GDM1 (cell line): Measurements from ENCODE around the gene SPOCK1.

Source experiments
- DNase-seq: peaks from one replicate; lab custom pipeline; 2025; lab: John Stamatoyannopoulos, UW

Gene SPOCK1

GRCh38 chr5:137292461-137293027, 206.6 kb downstream of the SPOCK1 start:
- DNase-seq, result no peak

DNA sequence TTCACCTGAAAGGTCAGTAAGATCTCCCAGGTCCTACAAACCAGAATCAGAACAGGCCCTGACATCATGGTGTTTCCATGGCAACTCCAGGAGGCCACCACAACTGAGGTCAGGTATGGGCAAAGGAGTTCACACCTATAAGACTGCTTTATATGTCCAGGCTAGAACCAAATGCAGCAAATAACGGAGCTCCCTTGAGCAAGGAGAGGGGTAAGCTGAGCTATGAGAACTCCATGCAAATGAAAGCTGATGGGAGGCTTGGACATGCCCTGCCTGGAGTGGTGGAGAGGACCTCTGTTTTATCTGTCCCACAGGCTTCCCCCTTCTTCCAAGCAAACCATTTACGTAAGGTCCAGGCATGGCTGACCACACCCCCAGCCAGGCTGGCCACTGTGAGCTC, 207.7 kb downstream of the SPOCK1 start:
- DNase-seq, result no peak

DNA sequence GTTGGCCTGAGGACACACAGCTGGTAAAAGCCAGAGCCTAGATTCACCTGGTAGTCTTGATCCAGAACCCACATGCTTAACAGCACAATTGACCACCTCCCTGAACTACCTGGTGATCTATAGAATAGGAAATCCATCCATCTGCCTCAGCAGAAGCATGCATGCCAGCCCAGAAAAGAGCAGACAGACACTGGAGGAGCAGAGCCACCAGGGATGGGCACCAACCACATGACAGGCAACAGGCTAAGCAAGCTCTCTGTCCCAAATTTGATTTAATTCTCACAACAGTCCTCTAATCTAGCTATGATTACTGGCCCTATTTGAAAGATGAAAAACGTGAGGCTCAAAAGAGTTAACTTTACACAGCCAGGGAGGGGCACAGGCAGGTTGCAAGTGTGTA, 208.1 kb downstream of the SPOCK1 start:
- no peak for DNase-seq

GRCh38 chr5:137290373-137290772, 208.8 kb downstream of the SPOCK1 start:
- DNase-seq, result no peak

DNA sequence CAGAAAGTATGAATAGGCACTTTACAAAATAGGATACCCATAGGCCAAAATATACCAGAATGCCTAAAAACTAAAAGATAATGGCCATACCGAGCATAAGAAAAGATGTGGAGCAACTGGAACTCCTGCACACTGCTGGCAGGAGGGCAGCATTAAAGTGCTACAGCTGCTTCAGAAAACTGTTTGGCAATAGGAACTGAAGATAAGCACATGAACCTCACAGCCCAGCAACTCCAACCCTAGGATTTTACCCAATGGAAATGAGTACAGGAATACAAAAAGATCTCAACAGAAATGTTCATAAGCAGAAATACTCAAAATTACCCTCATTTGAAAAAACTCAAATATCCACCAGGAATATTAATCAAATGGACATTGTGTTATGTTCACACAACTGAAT, 209.3 kb downstream of the SPOCK1 start:
- no peak for DNase-seq

DNA sequence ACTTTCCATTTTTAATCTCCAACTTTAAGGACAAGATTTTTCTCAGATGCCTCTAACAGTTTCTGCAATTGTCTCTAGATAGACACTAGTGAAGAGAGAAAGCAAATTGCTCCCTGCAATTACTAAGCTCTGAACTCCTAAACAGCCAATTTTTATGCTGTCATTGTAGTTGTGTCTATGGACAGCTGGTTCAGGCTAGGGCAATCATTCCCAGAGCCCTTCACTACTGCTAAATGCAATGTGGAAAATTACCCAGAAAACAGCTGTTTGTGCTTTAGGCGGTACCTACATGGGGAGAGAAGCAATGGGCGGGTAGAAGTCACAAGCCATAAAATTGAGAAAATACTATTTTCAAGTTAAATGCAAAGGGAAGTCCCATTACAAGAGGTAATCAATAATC, 211.6 kb downstream of the SPOCK1 start:
- DNase-seq, result no peak

DNA sequence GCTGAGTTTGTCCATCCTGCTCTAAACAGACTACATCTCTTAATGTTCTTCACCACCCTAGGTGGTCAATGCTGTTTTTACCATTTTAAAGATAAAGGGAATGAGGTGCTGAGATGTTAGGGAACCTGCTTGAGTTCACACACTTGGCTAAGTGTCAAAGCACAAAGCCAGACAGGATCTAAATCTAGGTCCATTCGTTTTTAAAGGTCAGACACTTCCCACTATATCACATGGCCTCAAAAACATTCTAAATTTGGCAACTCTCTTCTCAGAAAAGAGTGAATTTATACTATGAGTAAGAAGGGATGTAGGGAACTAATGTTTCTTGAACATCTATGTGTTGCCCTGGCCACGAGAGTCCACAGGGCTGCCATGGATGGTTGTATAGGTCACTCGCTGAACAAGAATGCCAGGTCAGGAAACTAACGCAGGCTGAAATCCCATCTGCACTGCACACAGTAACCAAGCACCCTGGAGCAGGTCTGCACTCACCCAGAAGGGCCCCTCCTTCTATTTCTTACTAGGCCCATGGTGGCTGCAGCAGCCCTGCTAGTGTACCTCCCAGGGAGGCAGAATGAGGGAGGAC, 213.0 kb downstream of the SPOCK1 start:
- no peak for DNase-seq

GRCh38 chr5:137283801-137284200, 215.3 kb downstream of the SPOCK1 start:
- DNase-seq, result no peak

- DNase-seq, result no peak
These were observed 216.9 kb downstream of the SPOCK1 start for GRCh38 chr5:137282216-137282615.

- DNase-seq, result no peak
These were observed 217.9 kb downstream of the SPOCK1 start for GRCh38 chr5:137281201-137281600.

DNA sequence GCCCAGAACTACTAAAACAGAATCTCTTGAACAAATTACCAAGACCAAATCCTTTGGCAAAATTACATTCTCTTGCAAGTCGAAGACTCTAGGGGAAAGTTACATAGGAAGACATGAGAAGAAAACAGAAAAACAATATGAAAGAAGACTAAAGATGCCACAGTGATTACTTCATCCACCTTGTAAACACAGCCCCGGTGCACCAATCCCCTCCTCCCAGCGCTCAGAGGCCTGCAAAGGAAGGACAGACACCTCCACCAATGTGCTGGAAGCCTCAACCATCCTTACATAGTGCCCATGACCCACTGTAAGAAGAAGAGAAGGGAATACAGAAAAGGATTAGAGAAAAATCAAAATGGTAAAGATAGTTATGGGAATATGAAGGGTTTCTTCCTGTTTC, 218.5 kb downstream of the SPOCK1 start:
- DNase-seq, result no peak

GRCh38 chr5:137279521-137280231, 219.4 kb downstream of the SPOCK1 start:
- DNase-seq, result no peak

- DNase-seq, result no peak
These were observed 220.7 kb downstream of the SPOCK1 start for GRCh38 chr5:137278476-137278875.

DNA sequence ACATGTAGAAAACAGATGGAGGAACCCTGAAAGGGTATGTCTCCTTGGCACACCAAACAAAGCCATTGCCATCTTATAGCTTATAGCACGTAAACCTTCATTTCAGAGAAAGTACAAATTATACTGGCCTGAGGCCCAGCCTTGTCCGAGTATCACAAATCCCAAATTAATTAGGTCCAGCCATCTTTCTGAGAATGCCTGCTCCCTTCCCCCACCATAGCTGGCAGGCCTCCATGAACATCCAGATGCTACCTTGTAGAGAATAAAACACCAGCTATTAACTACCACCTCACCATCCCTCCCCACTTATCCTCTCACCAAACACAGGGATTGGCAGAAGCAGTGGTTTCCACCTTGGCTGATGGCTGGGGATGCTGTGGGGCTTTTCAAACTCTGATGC, 224.0 kb downstream of the SPOCK1 start:
- DNase-seq, result no peak

GRCh38 chr5:137273511-137273910, 225.6 kb downstream of the SPOCK1 start:
- DNase-seq, result no peak

- no peak for DNase-seq
These were observed 226.3 kb downstream of the SPOCK1 start for GRCh38 chr5:137272831-137273230.

DNA sequence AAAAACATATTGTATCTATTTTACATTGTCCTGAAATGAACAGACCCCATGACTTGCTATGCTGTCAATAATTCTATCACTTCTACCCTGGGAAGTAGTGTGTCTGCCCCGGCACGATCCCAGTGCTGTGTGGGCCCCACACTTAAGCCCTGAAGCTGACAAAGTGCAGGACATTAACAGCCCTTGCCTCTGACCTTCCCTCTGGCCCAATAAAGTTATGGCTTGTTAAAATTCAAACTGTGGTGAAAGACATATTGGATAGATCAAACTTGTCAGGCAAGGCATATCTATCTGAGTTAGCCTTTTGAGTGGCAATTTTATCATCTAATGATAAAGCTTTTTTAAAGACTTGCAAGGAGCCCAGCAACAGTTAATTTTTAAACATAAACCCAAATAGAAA, 229.2 kb downstream of the SPOCK1 start:
- no peak for DNase-seq

- no peak for DNase-seq
These were observed 229.9 kb downstream of the SPOCK1 start for GRCh38 chr5:137269274-137269673.

DNA sequence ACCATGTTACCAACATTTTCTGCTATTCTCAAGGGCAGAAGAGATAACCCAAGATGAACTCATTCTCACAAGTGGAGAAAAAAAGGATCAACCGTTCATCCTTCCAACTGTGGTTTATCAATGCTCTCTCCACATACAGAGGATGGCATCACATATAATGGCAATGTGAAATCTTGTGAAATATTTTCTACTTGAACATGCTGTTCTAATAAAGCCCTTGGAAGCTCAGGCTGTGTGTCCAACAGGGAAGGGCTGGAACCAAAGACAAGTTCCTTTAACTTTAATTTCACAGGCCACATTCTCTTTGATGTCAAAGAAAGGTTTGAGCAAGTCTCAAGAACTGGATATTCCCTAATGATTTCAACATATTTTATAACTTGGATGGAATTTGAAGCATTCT, 230.5 kb downstream of the SPOCK1 start:
- no peak for DNase-seq

- no peak for DNase-seq
These were observed 232.9 kb downstream of the SPOCK1 start for GRCh38 chr5:137266186-137266585.

- DNase-seq, result no peak
These were observed 233.7 kb downstream of the SPOCK1 start for GRCh38 chr5:137265457-137265856.

GRCh38 chr5:137264573-137264972, 234.6 kb downstream of the SPOCK1 start:
- no peak for DNase-seq

DNA sequence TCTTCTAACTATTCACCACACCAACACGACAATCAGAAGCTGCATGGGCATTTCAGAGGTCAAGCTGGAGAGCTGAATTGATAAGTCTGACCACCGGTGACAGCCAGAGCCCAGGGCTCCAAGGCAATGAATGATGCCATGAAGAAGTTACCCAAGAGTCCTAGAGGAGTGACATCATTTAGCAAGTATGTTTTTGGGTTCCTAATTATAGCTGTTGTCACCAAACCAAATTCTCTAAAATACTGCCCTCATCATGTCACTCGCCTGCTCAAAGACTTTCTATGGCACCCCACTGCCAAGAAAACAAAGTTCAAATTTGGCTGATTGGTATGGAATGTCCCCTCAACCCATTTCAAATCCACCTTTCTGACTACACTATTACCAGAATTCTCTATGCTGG, 235.1 kb downstream of the SPOCK1 start:
- DNase-seq, result no peak
